GM12865 (cell line): ENCODE results near the gene CD177.
"Not testable (repeated sequence)": the region's sequence is repeated elsewhere in the genome, so short reads cannot be mapped to it uniquely, and the experiment has no call there.

Experiments
- DNase-seq: peaks from one replicate; pipeline ENCODE4 v3.0.0; 2010; ENCODE audit warnings: low read depth
- H3K4me3 ChIP-seq: 2 replicates; pipeline ENCODE4 v1.5.1; 2011; ENCODE audit warnings: mild to moderate bottlenecking, low read depth, low read length, control low read depth
- TF ChIP-seq, protein P1 (sequence below): IDR thresholded peaks from 2 replicates; pipeline ENCODE4 v1.5.1; 2011; ENCODE audit warnings: low read length, control low read depth, low read depth, inconsistent platforms; ENCODE audit not compliant: insufficient read depth; ENCODE audit errors: missing control alignments

CD177 gene

DNA sequence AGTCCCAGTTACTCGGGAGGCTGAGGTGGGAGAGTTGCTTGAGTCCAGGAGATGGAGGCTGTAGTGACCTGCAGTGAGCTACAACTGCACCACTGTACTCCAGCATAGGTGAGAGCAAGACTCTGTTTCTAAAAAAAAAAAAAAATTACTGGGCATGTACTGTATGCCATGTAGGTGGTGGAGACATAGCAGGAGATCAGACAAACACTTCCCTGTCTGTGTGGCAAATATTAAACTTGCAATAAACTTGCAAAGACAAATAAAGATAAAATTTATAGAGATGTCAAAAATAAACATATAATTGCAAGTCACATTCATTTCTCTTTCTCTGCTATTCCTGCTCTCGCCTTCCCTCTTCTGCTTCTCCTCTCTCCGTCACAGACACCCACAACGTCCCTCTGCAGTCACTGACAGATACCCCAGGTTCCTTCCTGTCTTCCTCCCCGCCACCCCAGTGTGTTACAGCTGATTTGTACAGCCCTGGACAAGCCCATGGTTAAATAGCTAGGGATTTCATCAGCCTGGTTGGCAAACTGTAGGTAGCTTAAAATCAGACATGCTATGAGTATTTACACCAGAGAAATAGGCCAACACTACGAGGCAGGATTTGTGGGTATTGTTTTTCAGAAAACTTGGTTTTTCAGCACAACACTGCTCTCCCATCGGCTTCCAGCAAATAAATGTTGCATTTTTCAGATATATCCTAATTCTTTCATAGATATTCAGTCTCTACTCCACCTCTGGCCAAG is 1.3 kb upstream of the CD177 start:
- no peak overlapping the region for H3K4me3 ChIP-seq
- DNase-seq: no peak
- TF ChIP-seq, protein P1, sequence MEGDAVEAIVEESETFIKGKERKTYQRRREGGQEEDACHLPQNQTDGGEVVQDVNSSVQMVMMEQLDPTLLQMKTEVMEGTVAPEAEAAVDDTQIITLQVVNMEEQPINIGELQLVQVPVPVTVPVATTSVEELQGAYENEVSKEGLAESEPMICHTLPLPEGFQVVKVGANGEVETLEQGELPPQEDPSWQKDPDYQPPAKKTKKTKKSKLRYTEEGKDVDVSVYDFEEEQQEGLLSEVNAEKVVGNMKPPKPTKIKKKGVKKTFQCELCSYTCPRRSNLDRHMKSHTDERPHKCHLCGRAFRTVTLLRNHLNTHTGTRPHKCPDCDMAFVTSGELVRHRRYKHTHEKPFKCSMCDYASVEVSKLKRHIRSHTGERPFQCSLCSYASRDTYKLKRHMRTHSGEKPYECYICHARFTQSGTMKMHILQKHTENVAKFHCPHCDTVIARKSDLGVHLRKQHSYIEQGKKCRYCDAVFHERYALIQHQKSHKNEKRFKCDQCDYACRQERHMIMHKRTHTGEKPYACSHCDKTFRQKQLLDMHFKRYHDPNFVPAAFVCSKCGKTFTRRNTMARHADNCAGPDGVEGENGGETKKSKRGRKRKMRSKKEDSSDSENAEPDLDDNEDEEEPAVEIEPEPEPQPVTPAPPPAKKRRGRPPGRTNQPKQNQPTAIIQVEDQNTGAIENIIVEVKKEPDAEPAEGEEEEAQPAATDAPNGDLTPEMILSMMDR: no peak

DNA sequence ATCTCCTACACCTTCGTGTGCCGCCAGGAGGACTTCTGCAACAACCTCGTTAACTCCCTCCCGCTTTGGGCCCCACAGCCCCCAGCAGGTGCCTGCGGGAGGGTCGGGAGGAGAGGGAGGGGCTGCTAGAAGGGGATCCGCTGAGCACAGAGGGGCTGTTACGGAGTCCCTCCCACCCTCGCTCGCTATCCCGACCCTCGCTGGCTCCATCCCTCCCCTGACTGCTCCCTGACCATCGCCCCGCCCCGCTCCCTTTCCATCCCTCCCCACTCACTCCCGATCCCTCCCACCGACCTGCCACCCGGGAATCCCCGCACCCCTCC is 780 bp downstream of the CD177 start:
- DNase-seq: no peak
- TF ChIP-seq, protein P1: no peak

DNA sequence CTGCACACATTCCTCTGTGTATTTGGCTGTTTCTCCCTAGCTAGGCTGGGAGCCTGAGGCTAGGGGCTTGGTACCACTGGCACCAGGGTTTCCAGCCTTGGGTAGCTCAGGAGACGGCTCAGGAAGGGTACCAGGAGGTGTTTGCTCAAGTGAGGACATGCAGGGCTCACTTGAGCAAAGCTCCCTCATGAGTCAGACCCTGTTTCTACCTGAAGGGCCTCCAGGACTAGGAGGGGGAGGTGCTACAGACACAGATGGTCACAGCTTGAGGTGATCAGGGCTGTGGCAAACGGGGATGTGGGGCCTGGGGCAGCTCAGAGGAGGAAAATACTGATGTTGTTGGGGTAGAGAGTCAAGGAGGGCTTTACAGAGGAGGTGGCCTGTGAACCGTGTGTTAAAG is 3.3 kb downstream of the CD177 start:
- not testable (repeated sequence) for H3K4me3 ChIP-seq, DNase-seq

More for the DNA sequence above, 780 bp downstream of the CD177 start:
- H3K4me3 ChIP-seq: no peak overlapping the region

DNA sequence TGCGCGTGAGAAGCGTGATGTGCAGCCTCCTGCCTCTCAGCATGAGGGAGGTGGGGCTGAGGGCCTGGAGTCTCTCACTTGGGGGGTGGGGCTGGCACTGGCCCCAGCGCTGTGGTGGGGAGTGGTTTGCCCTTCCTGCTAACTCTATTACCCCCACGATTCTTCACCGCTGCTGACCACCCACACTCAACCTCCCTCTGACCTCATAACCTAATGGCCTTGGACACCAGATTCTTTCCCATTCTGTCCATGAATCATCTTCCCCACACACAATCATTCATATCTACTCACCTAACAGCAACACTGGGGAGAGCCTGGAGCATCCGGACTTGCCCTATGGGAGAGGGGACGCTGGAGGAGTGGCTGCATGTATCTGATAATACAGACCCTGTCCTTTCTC is 8.7 kb downstream of the CD177 start:
- TF ChIP-seq, protein P1: no peak
- DNase-seq: no peak
- no peak overlapping the region for H3K4me3 ChIP-seq

DNA sequence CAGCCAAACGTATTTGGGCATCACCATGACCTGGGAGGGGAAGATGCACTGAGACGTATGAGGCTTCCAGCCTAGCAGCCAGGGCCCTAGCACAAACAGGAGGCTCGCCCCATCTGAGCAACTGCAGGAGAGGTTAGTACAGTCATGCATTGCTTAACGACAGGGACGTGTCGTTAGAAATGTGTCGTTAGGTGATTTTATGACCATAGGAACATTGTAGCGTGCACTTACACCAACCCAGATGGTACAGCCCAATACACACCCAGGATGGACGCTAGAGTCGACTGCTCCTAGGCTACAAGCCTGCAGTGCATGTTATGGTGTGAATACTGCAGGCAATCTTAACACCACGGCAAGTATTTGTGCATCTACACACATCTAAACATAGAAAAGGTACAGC is 9.3 kb downstream of the CD177 start:
- TF ChIP-seq, protein P1: no peak
- H3K4me3 ChIP-seq: no peak overlapping the region
- DNase-seq: no peak

DNA sequence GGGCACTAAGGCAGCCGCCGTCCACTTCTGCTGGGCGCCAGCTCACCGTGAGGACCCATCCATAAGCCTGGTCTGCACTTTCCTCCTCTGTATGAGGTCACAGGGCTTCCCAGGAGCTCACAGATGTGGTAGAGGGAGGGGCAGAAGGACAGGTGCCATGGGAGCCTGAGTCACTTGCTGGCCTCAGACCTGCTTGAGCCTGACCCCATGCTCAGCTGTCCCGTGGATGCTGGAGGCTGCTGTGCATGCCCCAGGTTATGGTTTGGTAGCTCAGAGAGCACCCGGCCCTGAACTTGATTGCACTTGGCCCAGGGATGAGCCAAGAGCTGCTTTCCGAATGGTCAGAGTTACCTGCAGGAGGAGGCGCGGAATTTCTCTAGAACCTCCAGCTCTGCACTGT is 12.2 kb downstream of the CD177 start:
- DNase-seq, H3K4me3 ChIP-seq: not testable (repeated sequence)

DNA sequence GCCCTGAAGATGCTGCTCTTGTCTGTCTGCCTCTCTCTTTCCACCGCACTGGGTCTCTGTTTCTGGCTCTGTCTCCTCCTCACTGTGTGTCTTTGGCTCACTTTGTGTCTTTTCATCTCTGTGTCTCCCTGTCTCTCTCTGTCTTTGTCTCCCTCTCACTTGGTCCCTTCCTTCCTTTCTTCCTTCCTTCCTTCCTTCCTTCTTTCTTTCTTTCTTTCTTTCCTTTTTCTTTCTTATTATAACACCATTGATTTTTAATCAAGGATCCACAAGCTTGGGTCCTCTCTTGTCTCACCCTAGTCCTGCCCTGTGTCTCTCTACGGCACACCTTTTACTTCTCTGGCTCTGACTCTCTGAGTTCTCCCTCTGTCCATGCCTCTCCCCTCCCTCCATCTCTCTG is 14.3 kb downstream of the CD177 start:
- TF ChIP-seq, protein P1: no peak
- H3K4me3 ChIP-seq: no peak overlapping the region
- DNase-seq: no peak

DNA sequence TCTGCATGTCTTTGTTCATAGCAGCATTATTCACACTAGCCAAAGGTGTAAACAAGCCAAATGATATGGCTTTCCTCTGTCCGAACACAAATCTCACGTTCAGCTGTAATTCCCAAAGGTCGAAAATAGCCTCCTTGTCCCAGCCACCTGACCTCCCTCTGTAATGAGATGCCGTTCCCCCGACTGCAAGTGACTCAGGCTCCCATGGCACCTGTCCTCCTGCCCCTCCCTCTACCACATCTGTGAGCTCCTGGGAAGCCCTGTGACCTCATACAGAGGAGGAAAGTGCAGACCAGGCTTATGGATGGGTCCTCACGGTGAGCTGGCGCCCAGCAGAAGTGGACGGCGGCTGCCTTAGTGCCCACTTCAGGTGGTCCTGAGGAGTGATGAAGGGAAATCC is 15.4 kb downstream of the CD177 start:
- not testable (repeated sequence) for DNase-seq, H3K4me3 ChIP-seq
